ENCODE measurements around the gene TTYH1. TPM values are rescaled to one million over a fixed set of nuclear protein-coding genes. Genes with fewer than 3 reads are reported as not detected.

Gene TTYH1
- total and polyA plus RNA-seq, 9 of the 15 experiments (the other 6 are each of a cell fraction or from before 2014, with no cell fraction given) = 0.08 TPM; not detected in 8

DNA sequence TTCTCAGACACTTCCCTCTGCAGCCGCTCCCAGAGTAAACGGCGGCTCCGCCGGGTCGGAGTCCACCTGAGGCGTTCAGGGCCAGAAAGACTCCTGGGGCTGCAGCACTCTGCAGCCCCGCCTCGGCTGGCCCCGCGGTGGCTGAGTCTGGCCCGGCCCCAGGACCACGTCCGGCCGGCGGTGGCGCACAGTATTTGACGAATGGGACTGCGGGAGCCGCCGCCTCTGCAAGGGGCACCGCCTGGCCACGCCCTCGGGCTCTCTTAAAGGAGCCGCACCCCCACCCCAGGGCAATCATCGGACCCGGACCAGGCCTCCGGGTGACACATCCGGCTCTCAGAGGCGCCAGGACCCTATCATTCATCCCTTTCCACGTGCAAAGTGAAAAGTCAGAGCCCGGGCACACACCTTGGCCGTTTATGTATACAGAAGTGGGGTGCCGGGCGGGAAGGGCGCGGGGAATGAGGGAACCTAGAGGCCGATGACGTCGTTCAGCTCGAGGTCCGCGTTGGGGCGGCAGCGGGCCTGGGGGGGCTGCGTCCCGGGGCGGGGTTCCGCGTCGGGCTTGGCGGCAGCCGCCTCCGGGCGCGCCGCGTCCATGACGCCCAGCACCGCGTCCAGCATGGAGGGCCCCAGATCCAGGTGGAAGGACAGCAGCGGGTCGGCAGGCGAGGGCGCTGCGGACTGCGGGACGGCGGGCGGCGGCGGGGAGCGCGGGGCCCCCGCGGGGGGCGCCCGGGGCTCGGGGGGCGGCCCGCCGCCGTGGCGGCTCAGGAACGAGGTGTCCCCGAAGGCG lies 49.6 kb downstream of the TTYH1 start (continued):
- TF ChIP-seq, protein P1, sequence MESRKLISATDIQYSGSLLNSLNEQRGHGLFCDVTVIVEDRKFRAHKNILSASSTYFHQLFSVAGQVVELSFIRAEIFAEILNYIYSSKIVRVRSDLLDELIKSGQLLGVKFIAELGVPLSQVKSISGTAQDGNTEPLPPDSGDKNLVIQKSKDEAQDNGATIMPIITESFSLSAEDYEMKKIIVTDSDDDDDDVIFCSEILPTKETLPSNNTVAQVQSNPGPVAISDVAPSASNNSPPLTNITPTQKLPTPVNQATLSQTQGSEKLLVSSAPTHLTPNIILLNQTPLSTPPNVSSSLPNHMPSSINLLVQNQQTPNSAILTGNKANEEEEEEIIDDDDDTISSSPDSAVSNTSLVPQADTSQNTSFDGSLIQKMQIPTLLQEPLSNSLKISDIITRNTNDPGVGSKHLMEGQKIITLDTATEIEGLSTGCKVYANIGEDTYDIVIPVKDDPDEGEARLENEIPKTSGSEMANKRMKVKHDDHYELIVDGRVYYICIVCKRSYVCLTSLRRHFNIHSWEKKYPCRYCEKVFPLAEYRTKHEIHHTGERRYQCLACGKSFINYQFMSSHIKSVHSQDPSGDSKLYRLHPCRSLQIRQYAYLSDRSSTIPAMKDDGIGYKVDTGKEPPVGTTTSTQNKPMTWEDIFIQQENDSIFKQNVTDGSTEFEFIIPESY (CRISPR knock-in tag; IDR thresholded peaks at IDR 0.05) = no peak; the same call in 1 of the 2 replicates
- TF ChIP-seq, protein P2, sequence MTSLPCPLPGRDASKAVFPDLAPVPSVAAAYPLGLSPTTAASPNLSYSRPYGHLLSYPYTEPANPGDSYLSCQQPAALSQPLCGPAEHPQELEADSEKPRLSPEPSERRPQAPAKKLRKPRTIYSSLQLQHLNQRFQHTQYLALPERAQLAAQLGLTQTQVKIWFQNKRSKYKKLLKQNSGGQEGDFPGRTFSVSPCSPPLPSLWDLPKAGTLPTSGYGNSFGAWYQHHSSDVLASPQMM (CRISPR knock-in tag; IDR thresholded peaks at IDR 0.05) = no peak
- TF ChIP-seq SMARCA4 (IDR thresholded peaks at IDR 0.05) = no peak
- 0 out of 2 replicates have a peak, but pooled peaks have one; percentile 29 for TF ChIP-seq ELF1 (tag; IDR thresholded peaks at IDR 0.05)
- TF ChIP-seq, protein P3, sequence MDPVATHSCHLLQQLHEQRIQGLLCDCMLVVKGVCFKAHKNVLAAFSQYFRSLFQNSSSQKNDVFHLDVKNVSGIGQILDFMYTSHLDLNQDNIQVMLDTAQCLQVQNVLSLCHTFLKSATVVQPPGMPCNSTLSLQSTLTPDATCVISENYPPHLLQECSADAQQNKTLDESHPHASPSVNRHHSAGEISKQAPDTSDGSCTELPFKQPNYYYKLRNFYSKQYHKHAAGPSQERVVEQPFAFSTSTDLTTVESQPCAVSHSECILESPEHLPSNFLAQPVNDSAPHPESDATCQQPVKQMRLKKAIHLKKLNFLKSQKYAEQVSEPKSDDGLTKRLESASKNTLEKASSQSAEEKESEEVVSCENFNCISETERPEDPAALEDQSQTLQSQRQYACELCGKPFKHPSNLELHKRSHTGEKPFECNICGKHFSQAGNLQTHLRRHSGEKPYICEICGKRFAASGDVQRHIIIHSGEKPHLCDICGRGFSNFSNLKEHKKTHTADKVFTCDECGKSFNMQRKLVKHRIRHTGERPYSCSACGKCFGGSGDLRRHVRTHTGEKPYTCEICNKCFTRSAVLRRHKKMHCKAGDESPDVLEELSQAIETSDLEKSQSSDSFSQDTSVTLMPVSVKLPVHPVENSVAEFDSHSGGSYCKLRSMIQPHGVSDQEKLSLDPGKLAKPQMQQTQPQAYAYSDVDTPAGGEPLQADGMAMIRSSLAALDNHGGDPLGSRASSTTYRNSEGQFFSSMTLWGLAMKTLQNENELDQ (CRISPR knock-in tag; IDR thresholded peaks at IDR 0.05; ENCODE audit: borderline replicate concordance) = no peak
- no peak for TF ChIP-seq CBFA2T2 (conservative IDR thresholded peaks at IDR 0.05)
- TF ChIP-seq DMBX1 (CRISPR knock-in tag; IDR thresholded peaks at IDR 0.05; ENCODE audit: borderline replicate concordance) = peak; percentile 37; the same call in 1 of the 2 replicates
- TF ChIP-seq, protein P4, sequence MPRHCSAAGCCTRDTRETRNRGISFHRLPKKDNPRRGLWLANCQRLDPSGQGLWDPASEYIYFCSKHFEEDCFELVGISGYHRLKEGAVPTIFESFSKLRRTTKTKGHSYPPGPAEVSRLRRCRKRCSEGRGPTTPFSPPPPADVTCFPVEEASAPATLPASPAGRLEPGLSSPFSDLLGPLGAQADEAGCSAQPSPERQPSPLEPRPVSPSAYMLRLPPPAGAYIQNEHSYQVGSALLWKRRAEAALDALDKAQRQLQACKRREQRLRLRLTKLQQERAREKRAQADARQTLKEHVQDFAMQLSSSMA (CRISPR knock-in tag; IDR thresholded peaks at IDR 0.05) = no peak
- TF ChIP-seq, protein P5, sequence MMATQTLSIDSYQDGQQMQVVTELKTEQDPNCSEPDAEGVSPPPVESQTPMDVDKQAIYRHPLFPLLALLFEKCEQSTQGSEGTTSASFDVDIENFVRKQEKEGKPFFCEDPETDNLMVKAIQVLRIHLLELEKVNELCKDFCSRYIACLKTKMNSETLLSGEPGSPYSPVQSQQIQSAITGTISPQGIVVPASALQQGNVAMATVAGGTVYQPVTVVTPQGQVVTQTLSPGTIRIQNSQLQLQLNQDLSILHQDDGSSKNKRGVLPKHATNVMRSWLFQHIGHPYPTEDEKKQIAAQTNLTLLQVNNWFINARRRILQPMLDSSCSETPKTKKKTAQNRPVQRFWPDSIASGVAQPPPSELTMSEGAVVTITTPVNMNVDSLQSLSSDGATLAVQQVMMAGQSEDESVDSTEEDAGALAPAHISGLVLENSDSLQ (IDR thresholded peaks at IDR 0.05) = no peak
- no peak for TF ChIP-seq ZNF445 (CRISPR knock-in tag; IDR thresholded peaks at IDR 0.05; ENCODE audit: low read depth)
- TF ChIP-seq ZNF165 (CRISPR knock-in tag; IDR thresholded peaks at IDR 0.05; ENCODE audit: borderline replicate concordance) = no peak; the same call in 1 of the 2 replicates
- TF ChIP-seq ZBED1 (IDR thresholded peaks at IDR 0.05) = no peak
- TF ChIP-seq EZH2 (IDR thresholded peaks at IDR 0.05; ENCODE audit: borderline replicate concordance, low read depth, low read length) = no peak
- TF ChIP-seq, protein P6, sequence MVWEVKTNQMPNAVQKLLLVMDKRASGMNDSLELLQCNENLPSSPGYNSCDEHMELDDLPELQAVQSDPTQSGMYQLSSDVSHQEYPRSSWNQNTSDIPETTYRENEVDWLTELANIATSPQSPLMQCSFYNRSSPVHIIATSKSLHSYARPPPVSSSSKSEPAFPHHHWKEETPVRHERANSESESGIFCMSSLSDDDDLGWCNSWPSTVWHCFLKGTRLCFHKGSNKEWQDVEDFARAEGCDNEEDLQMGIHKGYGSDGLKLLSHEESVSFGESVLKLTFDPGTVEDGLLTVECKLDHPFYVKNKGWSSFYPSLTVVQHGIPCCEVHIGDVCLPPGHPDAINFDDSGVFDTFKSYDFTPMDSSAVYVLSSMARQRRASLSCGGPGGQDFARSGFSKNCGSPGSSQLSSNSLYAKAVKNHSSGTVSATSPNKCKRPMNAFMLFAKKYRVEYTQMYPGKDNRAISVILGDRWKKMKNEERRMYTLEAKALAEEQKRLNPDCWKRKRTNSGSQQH (CRISPR knock-in tag; IDR thresholded peaks at IDR 0.05) = no peak
- TF ChIP-seq PTTG1 (tag; IDR thresholded peaks at IDR 0.05; ENCODE audit: low read depth) = no peak
- TF ChIP-seq NELFE (IDR thresholded peaks at IDR 0.05; ENCODE audit: insufficient read depth, insufficient read length) = no peak
- no peak for TF ChIP-seq BMI1 (IDR thresholded peaks at IDR 0.05; ENCODE audit: low read length)

Measured in K562 (cell line).